Activated naive CD4-positive, alpha-beta T cell treated with Interleukin-2 at 50 U/mL for 16 hours (primary cell): Measurements from ENCODE around the gene DMRTA2.

Source experiments
- DNase-seq: peaks from one replicate; pipeline ENCODE4 v3.0.0-alpha.2; 2020

Gene DMRTA2

GRCh38 chr1:50422946-50423669 lies at the start of gene DMRTA2:
Gene DMRTA2, minus strand, starts transcription at chr1:50423443. Its CDS starts 1,907 bp downstream, at chr1:50421536.
- DNase-seq = no peak

- no peak for DNase-seq
These were observed 48.7 kb upstream of the DMRTA2 start for GRCh38 chr1:50471967-50472366.

GRCh38 chr1:50462964-50463363 lies 39.7 kb upstream of the DMRTA2 start:
- no peak for DNase-seq

GRCh38 chr1:50458507-50458906 lies 35.3 kb upstream of the DMRTA2 start:
- no peak for DNase-seq

GRCh38 chr1:50454911-50455310 lies 31.7 kb upstream of the DMRTA2 start:
- no peak for DNase-seq

- DNase-seq = no peak
These were observed 30.0 kb upstream of the DMRTA2 start for GRCh38 chr1:50453266-50453665.

- no peak for DNase-seq
These were observed 29.5 kb upstream of the DMRTA2 start for GRCh38 chr1:50452700-50453099.

- DNase-seq = no peak
These were observed 27.8 kb upstream of the DMRTA2 start for GRCh38 chr1:50450861-50451653.

- DNase-seq = no peak
These were observed 24.7 kb upstream of the DMRTA2 start for GRCh38 chr1:50447961-50448360.

- no peak for DNase-seq
These were observed 17.9 kb upstream of the DMRTA2 start for GRCh38 chr1:50441183-50441582.

GRCh38 chr1:50438945-50439344 lies 15.7 kb upstream of the DMRTA2 start:
- no peak for DNase-seq

GRCh38 chr1:50436489-50436888 lies 13.2 kb upstream of the DMRTA2 start:
- no peak for DNase-seq

- DNase-seq = no peak
These were observed 6.8 kb upstream of the DMRTA2 start for GRCh38 chr1:50430010-50430405.

- no peak for DNase-seq
These were observed 4.9 kb upstream of the DMRTA2 start for GRCh38 chr1:50427818-50428779.

GRCh38 chr1:50427086-50427817 lies 4.0 kb upstream of the DMRTA2 start:
- no peak for DNase-seq

GRCh38 chr1:50426702-50427085 lies 3.5 kb upstream of the DMRTA2 start:
- no peak for DNase-seq

- no peak for DNase-seq
These were observed 3.0 kb upstream of the DMRTA2 start for GRCh38 chr1:50426108-50426700.

- DNase-seq = no peak
These were observed 2.3 kb upstream of the DMRTA2 start for GRCh38 chr1:50425376-50426107.

GRCh38 chr1:50424884-50425375 lies 1.7 kb upstream of the DMRTA2 start:
- no peak for DNase-seq

GRCh38 chr1:50424045-50424883 lies 1.0 kb upstream of the DMRTA2 start:
- DNase-seq = no peak
